Measurements from ENCODE around the gene SCARF1. TPM values are rescaled to one million over a fixed set of nuclear protein-coding genes. Genes with fewer than 3 reads are reported as not detected.
"Not testable (repeated sequence)": the region's sequence is repeated elsewhere in the genome, so short reads cannot be mapped to it uniquely, and the experiment has no call there.

The SCARF1 gene
- total RNA-seq, 1 donor from 2014 or later = 41.0 TPM

- TF ChIP-seq CTCF (IDR thresholded peaks at IDR 0.05; ENCODE audit: insufficient read depth, low read length, poor library complexity, severe bottlenecking) = no peak
- H3K4me3 ChIP-seq (ENCODE audit: low read depth, low read length) = peak overlapping the region; percentile 91
- peaks cover 1% of the 10 kb centered on the region for H3K36me3 ChIP-seq (ENCODE audit: control insufficient read depth, insufficient read depth, low read length)
- no peak for DNase-seq (ENCODE audit: low read depth)
- H3K27me3 ChIP-seq (ENCODE audit: control insufficient read depth, insufficient read depth, low read length) = no peaks in the 10 kb centered on the region
Measured at GRCh38 chr17:1683459-1683858, 37.9 kb upstream of the SCARF1 start.

- no peak for TF ChIP-seq CTCF (IDR thresholded peaks at IDR 0.05; ENCODE audit: insufficient read depth, low read length, poor library complexity, severe bottlenecking)
- DNase-seq (ENCODE audit: low read depth) = no peak
- Histone ChIP-seq H3K27me3 (ENCODE audit: control insufficient read depth, insufficient read depth, low read length) (no peaks in the 10 kb centered on the region), H3K4me3 (ENCODE audit: low read depth, low read length) (no peak overlapping the region), H3K36me3 (ENCODE audit: control insufficient read depth, insufficient read depth, low read length) (peaks cover 10% of the 10 kb centered on the region)
Measured at GRCh38 chr17:1676401-1676800, 30.9 kb upstream of the SCARF1 start.

GRCh38 chr17:1673041-1673785 lies 27.7 kb upstream of the SCARF1 start:
- no peak overlapping the region for H3K4me3 ChIP-seq (ENCODE audit: low read depth, low read length)
- no peaks in the 10 kb centered on the region for H3K27me3 ChIP-seq (ENCODE audit: control insufficient read depth, insufficient read depth, low read length)
- peaks cover 8% of the 10 kb centered on the region for H3K36me3 ChIP-seq (ENCODE audit: control insufficient read depth, insufficient read depth, low read length)
- TF ChIP-seq CTCF (IDR thresholded peaks at IDR 0.05; ENCODE audit: insufficient read depth, low read length, poor library complexity, severe bottlenecking) = no peak
- no peak for DNase-seq (ENCODE audit: low read depth)

- not testable (repeated sequence) for DNase-seq (ENCODE audit: low read depth); H3K4me3 ChIP-seq (ENCODE audit: low read depth, low read length); H3K36me3 ChIP-seq (ENCODE audit: control insufficient read depth, insufficient read depth, low read length); H3K27me3 ChIP-seq (ENCODE audit: control insufficient read depth, insufficient read depth, low read length)
Measured at GRCh38 chr17:1663934-1664333, 18.4 kb upstream of the SCARF1 start.

- no peaks in the 10 kb centered on the region for H3K27me3 ChIP-seq (ENCODE audit: control insufficient read depth, insufficient read depth, low read length)
- TF ChIP-seq CTCF (IDR thresholded peaks at IDR 0.05; ENCODE audit: insufficient read depth, low read length, poor library complexity, severe bottlenecking) = no peak
- H3K4me3 ChIP-seq (ENCODE audit: low read depth, low read length) = no peak overlapping the region
- H3K36me3 ChIP-seq (ENCODE audit: control insufficient read depth, insufficient read depth, low read length) = peaks cover 1% of the 10 kb centered on the region
- no peak for DNase-seq (ENCODE audit: low read depth)
Measured at GRCh38 chr17:1661045-1661444, 15.5 kb upstream of the SCARF1 start.

- H3K4me3 ChIP-seq (ENCODE audit: low read depth, low read length) = no peak overlapping the region
- no peak for TF ChIP-seq CTCF (IDR thresholded peaks at IDR 0.05; ENCODE audit: insufficient read depth, low read length, poor library complexity, severe bottlenecking)
- H3K36me3 ChIP-seq (ENCODE audit: control insufficient read depth, insufficient read depth, low read length) = peaks cover 5% of the 10 kb centered on the region
- no peak for DNase-seq (ENCODE audit: low read depth)
- no peaks in the 10 kb centered on the region for H3K27me3 ChIP-seq (ENCODE audit: control insufficient read depth, insufficient read depth, low read length)
Measured at GRCh38 chr17:1658100-1658499, 12.6 kb upstream of the SCARF1 start.
